GM21619 (cell line): ENCODE results near the gene CFAP44.
A peak's percentile ranks its signal among the peaks of the same experiment; 100 is the strongest.
"Not testable (repeated sequence)": the region's sequence is repeated elsewhere in the genome, so short reads cannot be mapped to it uniquely, and the experiment has no call there.

Experiments
- ATAC-seq: cut with Tn5 transposase; IDR thresholded peaks from one replicate; pipeline ENCODE4 v1.9.1; 2021; ENCODE audit not compliant: unreplicated experiment

Gene CFAP44, protein sequence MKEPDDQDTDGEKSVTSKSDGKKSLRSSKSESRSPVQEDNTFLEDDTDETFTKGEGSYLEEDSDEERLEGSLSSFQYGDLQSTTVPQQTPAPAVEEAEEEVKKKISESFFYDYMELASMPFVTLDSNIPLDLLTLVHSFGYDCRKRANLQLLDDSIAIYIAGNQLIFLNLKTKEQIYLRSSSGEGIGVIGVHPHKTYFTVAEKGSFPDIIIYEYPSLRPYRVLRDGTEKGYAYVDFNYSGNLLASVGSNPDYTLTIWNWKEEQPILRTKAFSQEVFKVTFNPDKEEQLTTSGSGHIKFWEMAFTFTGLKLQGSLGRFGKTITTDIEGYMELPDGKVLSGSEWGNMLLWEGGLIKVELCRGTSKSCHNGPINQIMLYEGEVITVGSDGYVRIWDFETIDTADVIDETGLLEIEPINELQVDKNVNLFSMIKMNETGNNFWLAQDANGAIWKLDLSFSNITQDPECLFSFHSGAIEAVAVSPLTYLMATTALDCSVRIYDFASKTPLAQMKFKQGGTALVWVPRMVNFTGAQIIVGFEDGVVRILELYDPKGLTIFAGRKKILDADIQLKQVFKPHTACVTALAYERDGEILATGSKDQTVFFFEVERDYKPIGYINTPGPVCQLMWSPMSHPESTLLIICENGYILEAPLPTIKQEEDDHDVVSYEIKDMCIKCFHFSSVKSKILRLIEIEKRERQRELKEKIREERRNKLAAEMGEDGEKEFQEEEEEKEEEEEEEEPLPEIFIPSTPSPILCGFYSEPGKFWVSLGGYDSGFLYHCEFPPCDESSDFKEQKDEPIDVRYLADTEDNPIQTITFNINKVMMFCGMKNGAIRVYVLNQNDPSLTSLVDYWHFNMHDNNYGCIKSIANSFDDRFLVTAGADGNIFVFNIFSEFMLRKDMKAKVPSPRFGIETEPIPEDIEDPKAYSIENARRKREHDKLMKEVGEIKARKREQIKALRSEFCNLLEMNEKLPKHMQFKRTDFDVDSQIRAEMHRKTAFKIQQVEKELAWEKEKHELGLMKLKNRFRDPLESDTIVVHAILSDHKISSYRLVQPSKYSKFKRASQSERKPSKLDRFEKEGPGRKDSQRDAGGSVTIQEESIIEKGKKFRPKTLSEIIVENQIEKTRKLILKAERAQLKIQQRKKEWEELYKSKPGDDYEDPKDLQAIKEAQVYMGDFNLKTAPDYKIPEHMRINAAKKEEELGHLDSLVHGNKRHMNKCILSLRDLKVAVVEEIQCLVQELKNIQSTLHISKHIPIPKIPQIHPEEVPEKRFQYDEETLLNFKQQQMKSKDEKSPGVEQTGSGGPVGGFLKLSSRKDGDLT (N-terminal part only)

DNA sequence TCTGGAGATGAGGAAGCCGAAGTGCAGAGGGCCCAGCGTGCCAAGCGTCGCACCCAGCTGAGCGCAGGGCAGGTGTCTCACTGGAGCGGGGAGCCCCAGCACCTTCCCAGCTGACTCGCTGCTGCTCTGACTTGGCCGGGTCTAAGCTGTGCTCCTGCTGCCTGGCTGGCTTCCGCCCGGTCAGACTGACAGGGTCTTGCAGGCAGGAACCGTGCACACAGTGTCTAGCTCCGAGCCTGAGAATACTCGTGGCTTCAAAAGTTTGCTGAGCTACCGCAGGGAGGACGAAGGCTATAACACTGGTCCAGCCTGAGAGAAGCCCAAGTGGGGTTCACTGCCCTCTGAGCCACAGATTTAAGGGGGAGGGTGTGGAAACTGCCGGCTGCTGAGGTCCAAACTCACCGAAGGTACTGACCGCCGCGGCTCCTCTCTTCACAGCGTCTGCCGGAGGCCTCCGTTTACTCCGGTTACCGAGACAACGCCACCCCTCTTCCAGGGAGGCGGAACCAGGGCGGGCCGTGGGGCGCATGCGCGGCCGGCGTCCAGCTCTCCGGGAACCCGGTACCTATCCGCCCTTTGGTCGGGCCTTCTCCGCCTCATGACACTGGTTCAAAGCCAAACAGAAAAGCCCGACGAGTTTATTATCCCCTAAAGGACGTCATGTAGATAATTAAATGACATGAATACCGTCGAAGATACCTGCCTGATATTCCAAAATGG lies at the start of gene CFAP44:
TSS of gene CFAP44 (minus strand) at position 443 of the 720 bp plus-strand sequence. CDS start 7,829 bp downstream, outside the sequence.
- ATAC-seq, result no peak

- no peak for ATAC-seq
Measured at GRCh38 chr3:113485161-113485609, 43.9 kb upstream of the CFAP44 start.

DNA sequence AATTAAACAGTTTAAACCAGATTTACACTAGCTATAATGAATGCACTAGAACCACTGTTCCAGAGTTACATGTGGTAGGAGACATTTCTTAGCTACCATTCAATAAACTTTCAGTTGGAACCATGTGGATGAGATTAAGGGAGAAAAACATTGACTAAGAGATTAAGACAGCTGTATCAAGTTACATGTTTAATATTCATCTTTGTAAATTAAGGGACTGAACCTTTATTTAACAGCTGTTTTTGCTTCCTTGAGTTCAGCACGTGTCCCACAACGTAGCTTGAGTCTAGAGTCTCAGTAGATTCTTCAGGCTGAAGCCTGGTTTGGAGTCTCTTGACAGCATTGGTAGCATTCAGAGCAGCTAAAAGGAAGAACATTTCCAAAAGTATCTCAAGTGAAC lies 27.2 kb upstream of the CFAP44 start:
- ATAC-seq, result no peak

GRCh38 chr3:113461488-113461887 lies 20.2 kb upstream of the CFAP44 start:
- ATAC-seq, result no peak

GRCh38 chr3:113458554-113458953 lies 17.3 kb upstream of the CFAP44 start:
- ATAC-seq, result not testable (repeated sequence)

DNA sequence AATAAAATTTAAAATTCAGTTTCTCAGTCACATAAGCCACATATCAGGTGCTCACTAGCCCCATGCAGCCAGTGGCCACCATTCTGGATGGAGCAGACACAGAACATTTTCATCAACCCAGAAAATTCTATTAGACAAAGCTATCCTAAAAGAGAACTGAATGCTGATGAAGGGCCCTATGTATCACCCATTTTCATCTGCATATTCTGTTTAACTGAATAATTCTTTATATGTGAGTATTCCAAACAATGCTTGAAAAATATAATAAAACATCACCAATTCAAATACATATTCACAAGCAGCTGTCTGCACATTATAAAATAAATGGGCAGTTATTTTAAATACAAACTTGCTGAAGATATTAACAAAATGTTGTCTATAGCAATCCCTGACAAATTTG lies 14.2 kb upstream of the CFAP44 start:
- no peak for ATAC-seq

GRCh38 chr3:113454630-113455029 lies 13.3 kb upstream of the CFAP44 start:
- ATAC-seq, result no peak

GRCh38 chr3:113454057-113454456 lies 12.8 kb upstream of the CFAP44 start:
- ATAC-seq, result no peak

GRCh38 chr3:113450911-113451310 lies 9.6 kb upstream of the CFAP44 start:
- ATAC-seq, result no peak

DNA sequence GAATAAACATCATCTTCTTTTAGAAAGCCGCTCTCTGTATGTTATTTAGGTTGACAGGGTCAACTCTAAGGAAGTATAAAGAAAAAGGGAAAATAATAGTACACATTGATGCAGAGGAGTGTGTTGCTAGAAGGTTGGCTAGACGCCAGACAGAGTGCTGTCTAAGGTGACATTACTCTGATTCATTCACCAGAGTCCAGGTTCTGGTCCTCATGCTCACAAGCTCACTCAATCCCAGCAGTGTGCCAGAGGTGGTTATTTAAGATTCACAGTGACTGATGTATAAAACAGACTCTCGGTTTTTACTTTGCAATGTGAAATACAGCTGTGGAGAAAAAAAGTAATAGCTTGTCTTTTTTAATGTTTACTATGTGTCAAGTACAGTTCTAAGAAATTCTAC lies 1.7 kb downstream of the CFAP44 start:
- ATAC-seq, result no peak

DNA sequence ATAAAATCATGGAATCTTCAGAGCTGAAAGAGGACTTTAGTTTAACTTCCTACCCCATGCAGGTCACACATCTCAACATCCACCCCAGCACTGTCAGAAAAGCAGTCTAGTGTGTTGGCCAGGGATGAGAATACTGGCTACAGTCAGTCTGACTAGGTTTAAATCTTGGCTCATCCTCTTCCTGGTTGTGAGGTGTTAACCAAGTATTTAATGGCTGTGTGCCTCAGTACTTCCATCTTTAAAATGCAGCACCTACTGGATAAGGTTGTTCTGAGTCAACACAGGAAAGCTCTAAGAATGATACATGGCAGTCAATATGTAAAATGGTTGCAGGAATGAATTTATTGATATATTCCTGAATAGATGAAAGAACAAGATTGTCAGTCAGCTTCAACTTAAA lies 3.1 kb downstream of the CFAP44 start:
- ATAC-seq, result no peak

DNA sequence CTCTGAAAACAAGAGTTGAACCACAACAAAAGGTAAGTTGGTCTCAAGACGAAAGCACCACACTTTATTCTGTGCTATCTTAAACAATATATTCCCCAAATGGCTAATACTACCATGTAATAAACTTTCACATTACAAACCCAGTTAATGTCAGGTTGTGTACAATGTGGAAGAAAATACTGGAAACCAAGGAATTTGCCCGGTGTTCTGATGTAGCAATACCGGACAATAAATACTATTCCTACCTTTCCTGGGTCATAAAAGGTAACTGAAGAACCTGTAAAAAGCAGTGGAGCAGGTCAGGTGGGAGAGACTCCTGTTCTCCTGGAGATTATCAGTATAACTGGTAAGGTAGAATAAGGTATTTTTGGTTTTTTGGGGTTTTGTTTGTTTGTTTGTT lies 3.9 kb downstream of the CFAP44 start:
- no peak for ATAC-seq

GRCh38 chr3:113436809-113437208 lies 4.5 kb downstream of the CFAP44 start:
- peak; percentile 75 for ATAC-seq

GRCh38 chr3:113431811-113432210 lies 9.5 kb downstream of the CFAP44 start:
- no peak for ATAC-seq

- no peak for ATAC-seq
Measured at GRCh38 chr3:113428581-113428980, 12.7 kb downstream of the CFAP44 start.

GRCh38 chr3:113423699-113424098 lies 17.6 kb downstream of the CFAP44 start:
- no peak for ATAC-seq

GRCh38 chr3:113421082-113421481 lies 20.2 kb downstream of the CFAP44 start:
- no peak for ATAC-seq

- no peak for ATAC-seq
Measured at GRCh38 chr3:113409676-113410075, 31.6 kb downstream of the CFAP44 start.

DNA sequence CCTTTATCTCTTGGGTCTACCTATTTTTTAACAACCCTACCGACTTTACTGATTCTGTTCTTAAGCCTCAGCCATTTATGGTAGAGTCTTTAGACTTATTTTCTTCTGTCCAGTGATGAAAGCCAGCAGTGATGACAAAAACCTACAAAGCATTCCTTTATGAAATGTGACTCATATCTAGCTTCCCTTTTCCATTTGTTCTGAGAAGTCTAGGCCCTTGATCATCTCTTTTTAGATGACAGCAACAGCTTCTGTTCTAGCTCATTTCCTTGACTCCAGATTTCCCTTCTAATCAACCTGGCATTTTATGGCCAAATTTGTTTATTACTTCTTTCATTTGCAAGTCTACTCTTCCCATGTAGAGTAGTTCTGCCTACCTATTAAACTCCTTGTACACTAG lies 36.1 kb downstream of the CFAP44 start:
- ATAC-seq, result no peak

GRCh38 chr3:113404637-113405036 lies 36.7 kb downstream of the CFAP44 start:
- ATAC-seq, result no peak
